ENCODE measurements around the gene LHX3.

Gene LHX3

DNA sequence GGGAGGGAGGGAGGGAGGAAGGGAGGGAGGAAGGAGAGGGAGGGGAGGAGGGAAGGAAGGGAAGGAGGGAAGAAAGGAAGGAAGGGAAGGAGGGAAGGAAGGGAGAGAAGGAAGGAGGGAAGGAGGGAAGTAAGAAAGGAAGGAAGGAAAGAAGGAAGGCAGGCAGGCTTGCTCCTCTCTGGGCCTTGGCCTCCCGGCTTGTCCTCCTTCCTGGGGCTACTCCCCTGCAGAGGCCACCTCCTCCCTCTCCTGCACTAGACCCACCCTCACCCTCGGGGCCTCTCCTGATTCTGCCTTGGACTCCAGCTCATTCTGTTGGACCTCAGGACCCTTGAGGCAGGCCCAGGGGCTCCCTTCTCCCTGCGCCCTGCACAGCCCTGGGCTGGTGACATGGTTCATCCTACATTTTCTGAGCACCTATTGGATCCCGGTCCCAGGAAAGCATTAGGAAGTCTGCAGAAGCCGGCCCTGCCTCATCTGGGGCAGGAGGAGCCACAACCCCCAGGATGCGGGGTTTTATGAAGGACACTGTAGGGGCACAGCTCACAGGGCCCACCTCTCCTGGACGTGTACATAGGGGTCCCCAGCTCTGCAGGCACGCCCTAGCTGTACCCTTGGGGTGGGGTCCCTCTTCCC is 23.0 kb downstream of the LHX3 start:
- Histone ChIP-seq H3K27me3 (ENCODE audit: control insufficient read depth, insufficient read depth, low read length) (no peaks in the 10 kb centered on the region), H3K79me2 (no peaks in the 10 kb centered on the region)

DNA sequence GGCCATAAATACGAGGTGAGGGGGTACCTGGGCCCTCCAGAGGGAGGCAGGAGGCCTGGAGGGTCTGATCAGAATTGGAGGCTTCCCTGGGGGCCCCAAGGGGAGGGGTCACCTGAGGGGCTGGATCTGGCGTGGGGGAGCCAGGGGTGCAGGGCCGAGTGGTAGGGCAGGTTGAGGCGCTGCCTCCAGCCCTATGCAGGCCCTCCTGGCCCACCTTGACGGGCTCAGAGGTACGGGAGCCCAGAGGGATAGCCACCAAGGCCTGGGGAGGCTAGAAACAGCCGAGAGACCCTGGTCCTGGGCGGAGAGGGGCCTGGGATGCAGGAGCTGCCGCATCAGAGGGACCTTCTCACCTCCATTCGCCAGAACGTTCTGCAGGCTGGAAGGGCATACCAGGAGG is 24.3 kb downstream of the LHX3 start:
- Histone ChIP-seq H3K27me3 (ENCODE audit: control insufficient read depth, insufficient read depth, low read length) (no peaks in the 10 kb centered on the region), H3K79me2 (no peaks in the 10 kb centered on the region)

More for the DNA sequence above, 23.0 kb downstream of the LHX3 start:
- no peak overlapping the region for H3K4me2 ChIP-seq (ENCODE audit: low read length)
- no peak overlapping the region for H3K27ac ChIP-seq
- H3K9ac ChIP-seq: no peak overlapping the region
- H3K9me3 ChIP-seq (ENCODE audit: control insufficient read depth, low read length): no peaks in the 10 kb centered on the region
- H3K4me3 ChIP-seq (ENCODE audit: low read depth, low read length): no peak overlapping the region
- H3K4me1 ChIP-seq: no peaks in the 10 kb centered on the region
- TF ChIP-seq, protein P1, sequence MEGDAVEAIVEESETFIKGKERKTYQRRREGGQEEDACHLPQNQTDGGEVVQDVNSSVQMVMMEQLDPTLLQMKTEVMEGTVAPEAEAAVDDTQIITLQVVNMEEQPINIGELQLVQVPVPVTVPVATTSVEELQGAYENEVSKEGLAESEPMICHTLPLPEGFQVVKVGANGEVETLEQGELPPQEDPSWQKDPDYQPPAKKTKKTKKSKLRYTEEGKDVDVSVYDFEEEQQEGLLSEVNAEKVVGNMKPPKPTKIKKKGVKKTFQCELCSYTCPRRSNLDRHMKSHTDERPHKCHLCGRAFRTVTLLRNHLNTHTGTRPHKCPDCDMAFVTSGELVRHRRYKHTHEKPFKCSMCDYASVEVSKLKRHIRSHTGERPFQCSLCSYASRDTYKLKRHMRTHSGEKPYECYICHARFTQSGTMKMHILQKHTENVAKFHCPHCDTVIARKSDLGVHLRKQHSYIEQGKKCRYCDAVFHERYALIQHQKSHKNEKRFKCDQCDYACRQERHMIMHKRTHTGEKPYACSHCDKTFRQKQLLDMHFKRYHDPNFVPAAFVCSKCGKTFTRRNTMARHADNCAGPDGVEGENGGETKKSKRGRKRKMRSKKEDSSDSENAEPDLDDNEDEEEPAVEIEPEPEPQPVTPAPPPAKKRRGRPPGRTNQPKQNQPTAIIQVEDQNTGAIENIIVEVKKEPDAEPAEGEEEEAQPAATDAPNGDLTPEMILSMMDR (IDR thresholded peaks at IDR 0.05): no peak
- H2AFZ ChIP-seq: no peak overlapping the region
- H3K36me3 ChIP-seq (ENCODE audit: control insufficient read depth, insufficient read depth, low read length): no peaks in the 10 kb centered on the region

DNA sequence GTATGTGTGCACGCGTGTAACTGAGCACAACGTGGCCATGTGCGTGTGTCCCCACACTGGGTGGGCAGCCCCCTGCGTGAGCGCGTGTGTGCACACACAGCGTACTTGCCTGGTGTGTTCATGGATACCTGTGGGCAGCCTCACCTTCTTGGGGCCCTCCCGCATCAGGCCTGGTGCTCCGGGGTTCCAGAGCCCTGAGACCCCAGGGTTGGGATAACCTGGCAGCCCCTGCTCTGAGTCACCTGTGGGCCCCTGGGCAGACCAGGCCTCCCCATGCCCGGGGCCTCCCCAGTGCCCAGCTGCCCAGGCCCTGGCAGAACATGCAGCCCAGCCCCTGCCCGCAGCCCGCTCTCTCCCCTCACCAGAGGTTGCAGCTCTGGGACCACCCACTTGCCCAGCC is 25.2 kb downstream of the LHX3 start:
- Histone ChIP-seq H3K9me3 (ENCODE audit: control insufficient read depth, low read length) (no peaks in the 10 kb centered on the region), H3K36me3 (ENCODE audit: control insufficient read depth, insufficient read depth, low read length) (no peaks in the 10 kb centered on the region), H3K27me3 (ENCODE audit: control insufficient read depth, insufficient read depth, low read length) (no peaks in the 10 kb centered on the region)

More for the DNA sequence above, 24.3 kb downstream of the LHX3 start:
- no peaks in the 10 kb centered on the region for H3K4me1 ChIP-seq
- no peaks in the 10 kb centered on the region for H3K9me3 ChIP-seq (ENCODE audit: control insufficient read depth, low read length)
- no peak overlapping the region for H3K4me3 ChIP-seq (ENCODE audit: low read depth, low read length)
- TF ChIP-seq, protein P1 (IDR thresholded peaks at IDR 0.05): no peak
- no peak overlapping the region for H2AFZ ChIP-seq
- no peak overlapping the region for H3K4me2 ChIP-seq (ENCODE audit: low read length)
- H3K27ac ChIP-seq: no peak overlapping the region
- H3K9ac ChIP-seq: no peak overlapping the region
- H3K36me3 ChIP-seq (ENCODE audit: control insufficient read depth, insufficient read depth, low read length): no peaks in the 10 kb centered on the region

DNA sequence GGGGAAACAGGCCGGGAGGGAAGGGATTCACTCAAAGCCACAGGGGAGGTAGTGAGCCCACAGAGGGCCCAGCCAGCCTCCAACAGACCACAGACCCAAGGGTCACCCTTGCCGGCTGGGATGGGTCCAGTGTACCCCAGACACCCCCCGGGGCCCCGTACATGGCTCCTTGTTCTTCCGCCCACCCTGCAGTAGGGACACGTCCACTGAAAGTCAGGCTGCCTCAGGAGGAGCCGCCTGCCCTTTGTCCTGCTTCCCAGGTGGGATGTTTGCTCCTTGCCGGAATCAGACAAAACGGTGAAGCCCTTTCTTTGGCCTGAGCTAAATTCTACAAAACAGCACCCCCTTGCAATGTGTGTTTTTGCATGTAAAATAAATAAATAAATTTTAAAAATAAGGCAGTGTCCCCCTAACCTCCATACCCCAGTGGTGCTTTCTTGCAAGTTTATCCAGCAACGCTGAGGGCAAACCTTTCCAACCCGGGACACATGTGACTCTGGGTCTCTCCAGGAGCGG is 25.8 kb downstream of the LHX3 start:
- TF ChIP-seq, protein P1 (IDR thresholded peaks at IDR 0.05): no peak
- H3K27me3 ChIP-seq (ENCODE audit: control insufficient read depth, insufficient read depth, low read length): no peaks in the 10 kb centered on the region

More for the DNA sequence above, 25.2 kb downstream of the LHX3 start:
- Histone ChIP-seq H3K79me2 (no peaks in the 10 kb centered on the region), H3K4me2 (ENCODE audit: low read length) (no peak overlapping the region), H3K4me1 (no peaks in the 10 kb centered on the region), H3K9ac (no peak overlapping the region), H2AFZ (no peak overlapping the region), H3K27ac (no peak overlapping the region), H3K4me3 (ENCODE audit: low read depth, low read length) (no peak overlapping the region)
- TF ChIP-seq, protein P1 (IDR thresholded peaks at IDR 0.05): no peak

DNA sequence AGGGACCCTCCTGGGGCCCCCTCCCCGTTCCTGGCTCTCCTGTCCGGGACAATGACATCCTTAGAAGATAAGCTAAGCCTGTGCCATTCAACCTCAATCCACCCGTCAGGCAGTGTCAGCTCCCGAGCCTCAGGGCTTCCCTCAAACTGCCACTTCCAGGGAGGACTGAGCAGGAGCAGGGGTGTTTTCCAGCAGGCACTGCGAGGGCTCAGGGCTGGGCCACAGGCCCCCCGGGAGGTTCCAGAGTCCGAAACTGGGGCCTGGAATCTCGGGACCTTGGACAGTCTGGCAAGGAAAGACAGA is 26.2 kb downstream of the LHX3 start:
- TF ChIP-seq, protein P1 (IDR thresholded peaks at IDR 0.05): no peak
- H3K9ac ChIP-seq: no peak overlapping the region
- H3K4me2 ChIP-seq (ENCODE audit: low read length): no peak overlapping the region

More for the DNA sequence above, 25.8 kb downstream of the LHX3 start:
- no peak overlapping the region for H3K4me3 ChIP-seq (ENCODE audit: low read depth, low read length)
- H3K9me3 ChIP-seq (ENCODE audit: control insufficient read depth, low read length): no peaks in the 10 kb centered on the region
- no peaks in the 10 kb centered on the region for H3K4me1 ChIP-seq
- no peak overlapping the region for H3K9ac ChIP-seq
- H3K27ac ChIP-seq: no peak overlapping the region
- H3K4me2 ChIP-seq (ENCODE audit: low read length): no peak overlapping the region
- H3K79me2 ChIP-seq: no peaks in the 10 kb centered on the region
- no peaks in the 10 kb centered on the region for H3K36me3 ChIP-seq (ENCODE audit: control insufficient read depth, insufficient read depth, low read length)
- no peak overlapping the region for H2AFZ ChIP-seq

More for the DNA sequence above, 26.2 kb downstream of the LHX3 start:
- H2AFZ ChIP-seq: no peak overlapping the region
- H3K4me3 ChIP-seq (ENCODE audit: low read depth, low read length): no peak overlapping the region
- H3K36me3 ChIP-seq (ENCODE audit: control insufficient read depth, insufficient read depth, low read length): no peaks in the 10 kb centered on the region
- H3K4me1 ChIP-seq: no peaks in the 10 kb centered on the region
- H3K27ac ChIP-seq: no peak overlapping the region
- no peaks in the 10 kb centered on the region for H3K9me3 ChIP-seq (ENCODE audit: control insufficient read depth, low read length)
- no peaks in the 10 kb centered on the region for H3K27me3 ChIP-seq (ENCODE audit: control insufficient read depth, insufficient read depth, low read length)
- H3K79me2 ChIP-seq: no peaks in the 10 kb centered on the region
